GM18508 (cell line): ENCODE results near the gene GNA12.
"Not testable (repeated sequence)": the region's sequence is repeated elsewhere in the genome, so short reads cannot be mapped to it uniquely, and the experiment has no call there.

Experiments
- ATAC-seq: cut with Tn5 transposase; IDR thresholded peaks from one replicate; pipeline ENCODE4 v1.9.1; 2021; ENCODE audit warnings: moderate number of reproducible peaks; ENCODE audit not compliant: insufficient read depth, unreplicated experiment

GNA12 gene

DNA sequence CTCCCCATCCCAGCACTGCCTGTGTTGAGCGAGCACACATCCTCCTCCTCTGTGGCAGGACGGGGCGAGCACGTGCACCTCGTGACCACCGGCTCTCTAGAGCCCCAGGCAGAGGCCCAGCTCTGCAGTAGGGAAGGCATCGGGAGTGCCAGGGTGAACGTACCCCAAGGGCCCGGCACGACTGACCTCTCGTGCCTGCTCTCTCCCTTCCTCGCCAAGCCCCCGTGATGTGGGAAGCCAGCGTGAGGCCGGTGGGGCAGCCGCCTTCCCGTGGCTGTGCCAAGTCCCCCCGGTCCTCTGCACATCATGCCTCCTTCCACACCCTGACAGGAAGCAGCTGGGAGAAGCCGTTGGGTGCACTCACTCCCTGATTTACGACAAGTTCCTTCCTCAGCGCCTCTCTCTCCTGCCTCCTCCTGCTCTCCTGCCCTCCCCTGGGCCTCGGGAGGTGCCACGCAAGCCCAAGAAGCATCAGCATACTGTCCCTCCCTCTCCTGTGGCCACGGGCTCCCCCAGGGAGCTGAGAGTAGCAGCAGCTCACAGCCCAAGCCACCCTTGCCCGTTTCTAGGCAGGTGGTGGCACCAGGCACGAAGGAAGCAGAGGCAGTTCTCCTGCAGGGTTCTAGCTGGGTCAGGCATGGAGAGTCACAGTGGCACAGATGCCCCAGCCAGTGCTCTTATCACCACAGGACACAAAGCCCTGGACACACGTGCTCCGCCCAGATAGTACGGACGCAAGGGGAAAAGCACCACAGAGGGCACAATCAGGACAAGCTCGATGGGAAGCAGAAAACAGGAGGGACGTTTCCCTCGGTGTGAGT lies 109.1 kb downstream of the GNA12 start:
- ATAC-seq = no peak

DNA sequence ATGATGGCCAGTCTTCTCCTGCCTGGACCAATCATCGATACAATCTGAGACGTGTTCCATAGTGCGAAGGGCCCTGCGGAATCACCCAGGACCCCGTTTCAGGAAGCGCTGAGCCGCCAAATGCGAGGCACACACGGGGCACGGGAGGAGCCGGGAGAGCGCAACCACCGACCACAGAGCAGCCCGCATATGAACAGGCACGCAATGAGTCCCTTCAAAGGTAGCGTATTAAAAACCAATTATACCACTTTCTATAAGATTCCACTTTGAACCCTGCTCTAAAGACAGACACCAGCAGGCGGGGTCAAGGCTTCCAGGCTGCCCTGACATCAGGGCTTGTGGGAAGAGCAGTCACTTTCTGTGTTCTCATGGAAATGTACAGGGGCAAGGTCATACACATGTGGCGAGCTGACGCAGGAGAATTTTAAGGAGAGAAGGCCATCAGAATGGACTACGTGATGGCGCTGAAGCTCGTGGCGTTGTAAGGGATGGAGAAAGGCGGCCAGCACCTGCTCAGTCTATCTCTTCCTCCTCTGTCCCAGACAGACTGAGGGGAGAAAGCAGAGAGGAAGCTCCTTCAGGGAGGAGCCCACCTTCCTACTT lies 109.9 kb downstream of the GNA12 start:
- no peak for ATAC-seq

DNA sequence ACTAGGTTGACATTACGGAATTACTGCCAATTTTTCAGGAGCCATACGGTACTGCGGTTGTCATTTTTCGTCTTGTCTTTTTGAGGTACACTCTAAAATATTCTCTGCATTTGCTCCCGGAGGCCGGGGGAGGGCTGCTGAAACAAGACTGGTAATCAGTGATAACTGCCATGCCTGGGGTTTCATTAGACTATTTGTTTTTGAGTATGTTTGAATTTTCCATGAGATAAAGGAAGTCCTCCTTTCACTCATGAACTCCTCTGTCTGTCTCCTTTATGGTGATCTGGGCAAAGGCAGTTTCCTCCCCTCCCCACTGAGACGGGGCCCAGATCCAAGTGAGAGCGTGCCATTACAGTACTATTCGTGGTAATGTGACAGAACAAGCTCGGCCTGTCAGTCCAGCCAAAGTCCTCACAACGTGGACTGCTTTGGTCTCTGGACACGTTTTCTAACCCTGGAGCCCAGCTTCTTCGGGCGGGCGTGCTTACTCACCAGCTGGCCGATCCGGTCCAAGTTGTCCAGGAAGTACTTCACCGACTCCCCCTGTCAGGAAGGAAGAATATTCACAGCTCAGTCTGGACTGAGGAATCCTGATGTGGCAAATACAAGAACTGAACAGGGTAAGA lies 111.0 kb downstream of the GNA12 start:
- ATAC-seq = no peak

DNA sequence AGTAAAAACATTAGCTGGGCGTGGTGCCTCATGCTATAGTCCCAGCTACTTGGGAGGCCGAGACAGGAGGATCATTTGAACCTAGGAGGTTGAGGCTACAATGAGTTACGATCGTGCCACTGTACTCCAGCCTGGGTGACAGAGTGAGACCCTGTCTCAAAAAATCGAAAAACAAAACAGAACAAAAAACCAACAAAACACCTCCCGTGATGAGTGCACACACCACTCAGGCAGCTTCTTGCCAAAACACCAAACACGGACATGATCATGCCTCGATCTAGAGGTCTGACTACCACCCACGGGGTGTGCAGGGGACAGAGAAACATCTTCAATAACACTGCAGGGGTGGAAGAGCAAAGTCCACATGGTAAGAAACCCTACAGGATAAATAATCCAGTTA lies 111.7 kb downstream of the GNA12 start:
- no peak for ATAC-seq

DNA sequence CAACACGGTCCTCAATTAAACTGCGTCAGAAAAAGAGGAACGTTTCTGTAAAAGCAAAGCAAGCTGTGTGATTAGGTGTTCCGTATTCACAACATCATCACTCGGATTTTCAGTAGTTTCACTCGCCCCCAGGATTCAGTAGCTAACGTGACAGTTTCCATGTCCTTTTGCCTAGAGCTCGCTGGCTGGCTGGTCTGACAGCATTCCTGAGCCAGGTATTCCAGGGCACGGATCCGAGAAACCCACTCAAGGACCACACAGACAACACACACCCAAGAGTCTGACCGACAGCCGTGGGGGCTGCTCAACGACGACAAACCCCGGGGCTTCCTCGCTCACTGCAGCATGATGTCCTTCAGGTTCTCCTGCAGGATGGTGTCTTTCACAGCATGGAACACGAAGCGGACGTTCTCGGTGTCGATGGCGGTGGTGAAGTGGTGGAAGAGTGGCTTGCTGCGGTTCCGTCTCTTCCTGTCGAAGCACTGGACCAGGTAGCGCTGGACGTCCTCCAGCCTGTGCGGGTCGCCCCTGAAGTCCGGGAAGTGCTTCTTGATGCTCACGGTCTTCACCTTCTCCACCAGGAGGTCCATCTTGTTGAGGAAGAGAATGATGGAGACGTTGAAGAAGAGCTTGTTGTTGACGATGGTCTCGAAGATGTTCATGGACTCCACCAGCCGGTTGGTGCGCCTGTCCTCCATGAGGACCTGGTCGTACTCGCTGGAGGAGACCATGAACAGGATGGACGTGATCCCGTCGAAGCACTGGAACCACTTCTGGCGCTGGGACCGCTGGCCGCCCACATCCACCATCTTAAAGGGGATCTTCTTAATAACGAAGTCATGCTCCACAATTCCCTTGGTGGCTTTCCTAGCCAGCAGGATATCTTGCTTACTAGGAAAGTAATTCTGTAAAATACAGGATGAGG lies 113.0 kb downstream of the GNA12 start:
- ATAC-seq = no peak

DNA sequence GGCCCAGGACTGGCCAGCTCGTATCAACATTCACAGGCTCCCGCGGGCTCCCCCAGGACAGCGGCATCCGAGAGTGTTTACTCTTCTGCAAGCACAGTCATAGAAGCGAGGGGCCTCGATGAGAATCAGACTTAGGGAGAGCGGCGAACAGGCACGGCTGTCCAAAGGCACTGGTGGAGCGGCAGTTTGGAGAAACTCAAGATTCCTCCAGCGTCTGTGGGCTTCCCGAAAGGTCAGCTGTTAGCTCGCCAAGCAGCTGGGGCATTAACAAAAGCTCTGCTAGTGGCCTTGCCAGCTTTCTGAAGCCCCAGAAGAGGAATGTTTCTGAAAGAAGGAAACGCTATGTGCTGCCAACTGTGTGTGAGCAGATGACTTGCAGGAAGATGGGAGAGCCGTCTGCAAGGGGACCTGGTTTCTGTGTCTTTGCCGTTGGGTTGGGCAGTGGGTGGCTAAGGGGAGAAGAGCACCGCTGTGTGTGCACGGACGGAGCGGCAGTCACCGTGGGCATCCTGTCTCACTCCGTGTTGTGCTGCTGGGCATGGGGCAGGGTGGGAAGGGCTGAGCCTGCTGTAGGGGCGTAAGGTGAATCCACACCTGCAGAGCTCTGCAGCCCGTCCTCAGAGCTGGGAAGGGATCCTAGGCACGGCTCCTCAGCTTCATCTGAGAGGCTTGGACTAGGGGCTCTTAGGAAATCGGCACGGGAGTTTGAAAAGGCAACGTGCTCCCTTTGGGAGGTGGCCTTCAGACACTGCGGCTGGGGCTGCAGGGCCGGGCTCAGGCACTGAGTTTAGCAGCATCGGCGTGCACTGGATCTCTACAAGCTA lies 114.0 kb downstream of the GNA12 start:
- no peak for ATAC-seq

DNA sequence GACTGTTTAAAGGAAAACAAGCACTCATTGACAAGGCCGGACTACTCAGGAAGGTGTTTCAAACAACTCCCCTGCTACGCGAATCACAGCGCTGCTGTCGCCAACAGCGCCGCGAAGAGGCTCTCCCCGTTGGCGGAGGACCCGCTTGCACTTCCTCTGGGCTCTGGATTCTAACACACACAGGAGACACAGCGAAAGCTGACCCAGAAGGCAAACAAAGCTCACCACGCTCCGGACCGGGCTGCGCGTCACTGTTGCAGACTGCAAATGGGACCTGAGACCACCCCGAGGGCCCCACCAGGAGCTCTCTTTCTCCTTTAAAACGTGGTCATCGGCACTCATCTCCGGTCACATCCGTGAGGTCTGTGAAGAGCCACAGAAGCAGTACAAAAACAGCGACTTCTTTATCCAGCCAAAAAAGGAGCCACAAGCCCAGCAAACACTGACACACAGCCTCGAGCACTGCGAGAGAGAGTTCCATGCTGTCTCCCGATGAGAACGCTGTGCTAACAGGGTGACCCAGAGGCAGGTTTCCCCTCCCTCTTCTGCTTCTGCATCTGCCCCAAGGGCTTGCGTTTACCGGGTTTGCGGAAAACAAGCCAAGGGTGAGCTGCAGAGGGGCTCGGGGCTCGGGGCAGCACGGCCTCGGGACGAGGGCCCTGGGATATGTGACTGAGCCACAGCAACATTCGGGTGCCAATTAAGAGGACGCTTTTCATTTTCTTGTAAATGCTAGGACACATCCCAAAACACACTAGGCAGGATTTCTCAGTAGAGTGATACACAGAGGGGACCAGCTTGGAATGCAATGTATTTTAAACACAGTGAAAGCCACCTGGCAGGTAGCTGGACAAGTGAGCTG lies 114.8 kb downstream of the GNA12 start:
- no peak for ATAC-seq

DNA sequence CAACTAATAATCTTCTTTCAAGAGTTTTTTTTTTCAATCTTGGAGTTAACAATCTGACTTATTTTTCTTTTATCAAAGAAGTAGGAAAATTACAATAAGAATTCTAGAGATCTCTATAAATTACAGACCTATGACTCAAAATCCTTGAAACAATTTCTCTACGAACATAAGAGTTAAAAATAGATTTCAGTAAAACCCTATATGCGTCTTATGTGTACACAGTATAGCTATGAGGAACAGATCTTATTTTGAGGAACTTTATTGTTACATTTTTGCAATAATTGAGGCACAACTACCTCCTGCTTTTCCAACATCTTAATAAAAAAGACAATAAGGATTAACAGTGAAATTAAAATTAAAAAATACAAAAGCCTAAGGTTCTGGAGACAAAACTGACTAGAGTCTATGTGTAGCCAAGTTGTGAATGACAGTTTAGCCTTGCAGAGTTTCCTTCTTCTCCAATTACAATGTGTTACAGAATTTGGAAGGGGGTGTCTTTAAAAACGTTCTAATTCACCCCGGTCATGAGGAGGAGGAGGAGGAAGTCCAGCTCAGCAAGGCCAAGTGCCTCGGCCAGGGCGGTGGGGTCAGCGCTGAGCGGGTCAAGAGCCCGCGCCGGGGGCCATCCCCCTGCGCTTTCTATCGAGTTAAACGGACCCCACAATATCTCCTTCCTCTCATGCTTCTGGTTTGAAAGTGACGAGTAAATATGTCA lies 115.6 kb downstream of the GNA12 start:
- no peak for ATAC-seq

DNA sequence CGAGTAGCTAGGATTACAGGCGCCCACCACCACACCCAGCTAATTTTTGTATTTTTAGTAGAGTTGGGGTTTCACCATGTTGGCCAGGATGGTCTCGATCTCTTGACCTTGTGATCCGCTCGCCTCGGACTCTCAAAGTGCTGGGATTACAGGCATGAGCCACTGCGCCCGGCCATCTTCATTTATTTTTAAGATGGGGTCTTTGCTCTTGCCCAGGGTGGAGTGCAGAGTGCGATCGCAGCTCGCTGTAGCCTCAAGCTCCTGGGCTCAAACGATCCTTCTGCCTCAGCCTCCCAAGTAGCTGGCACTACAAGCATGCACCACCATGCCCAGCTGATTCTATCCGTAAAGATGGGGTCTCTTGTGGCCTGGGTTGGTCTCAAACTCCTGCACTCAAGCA lies 116.9 kb downstream of the GNA12 start:
- not testable (repeated sequence) for ATAC-seq

DNA sequence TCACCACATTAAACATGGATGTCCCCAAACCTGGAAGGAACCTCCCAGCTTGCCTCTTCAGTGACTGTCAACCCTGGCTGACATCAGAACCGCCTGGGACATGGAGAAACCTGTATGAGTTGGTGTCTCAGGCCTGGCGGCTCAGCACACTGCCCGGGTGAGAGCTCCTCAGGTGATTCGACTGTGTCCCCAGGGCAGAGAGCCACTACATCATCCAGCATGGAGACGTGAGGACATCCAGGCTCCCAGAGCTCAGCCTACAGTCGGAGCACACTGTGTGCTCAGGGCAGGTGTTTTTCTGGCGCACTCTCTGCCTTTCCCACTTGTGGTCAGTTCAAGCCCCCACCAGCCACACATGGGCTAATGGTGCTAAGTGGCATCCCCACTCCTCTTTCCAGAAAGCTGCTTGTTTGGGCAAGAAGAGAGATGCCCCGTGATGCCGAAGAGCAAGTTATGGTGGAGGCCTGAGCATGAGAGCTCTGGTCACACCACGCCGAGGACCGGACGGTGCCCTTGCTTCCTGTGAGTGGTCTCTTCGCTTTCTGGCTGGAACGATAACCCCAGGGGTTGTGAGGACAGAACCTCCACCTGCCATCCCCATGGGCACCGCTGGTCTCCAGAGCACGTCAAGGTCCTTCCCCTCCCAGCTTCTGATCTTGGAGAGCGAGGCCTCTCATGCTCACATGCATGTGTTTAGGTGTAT lies 117.6 kb downstream of the GNA12 start:
- no peak for ATAC-seq

DNA sequence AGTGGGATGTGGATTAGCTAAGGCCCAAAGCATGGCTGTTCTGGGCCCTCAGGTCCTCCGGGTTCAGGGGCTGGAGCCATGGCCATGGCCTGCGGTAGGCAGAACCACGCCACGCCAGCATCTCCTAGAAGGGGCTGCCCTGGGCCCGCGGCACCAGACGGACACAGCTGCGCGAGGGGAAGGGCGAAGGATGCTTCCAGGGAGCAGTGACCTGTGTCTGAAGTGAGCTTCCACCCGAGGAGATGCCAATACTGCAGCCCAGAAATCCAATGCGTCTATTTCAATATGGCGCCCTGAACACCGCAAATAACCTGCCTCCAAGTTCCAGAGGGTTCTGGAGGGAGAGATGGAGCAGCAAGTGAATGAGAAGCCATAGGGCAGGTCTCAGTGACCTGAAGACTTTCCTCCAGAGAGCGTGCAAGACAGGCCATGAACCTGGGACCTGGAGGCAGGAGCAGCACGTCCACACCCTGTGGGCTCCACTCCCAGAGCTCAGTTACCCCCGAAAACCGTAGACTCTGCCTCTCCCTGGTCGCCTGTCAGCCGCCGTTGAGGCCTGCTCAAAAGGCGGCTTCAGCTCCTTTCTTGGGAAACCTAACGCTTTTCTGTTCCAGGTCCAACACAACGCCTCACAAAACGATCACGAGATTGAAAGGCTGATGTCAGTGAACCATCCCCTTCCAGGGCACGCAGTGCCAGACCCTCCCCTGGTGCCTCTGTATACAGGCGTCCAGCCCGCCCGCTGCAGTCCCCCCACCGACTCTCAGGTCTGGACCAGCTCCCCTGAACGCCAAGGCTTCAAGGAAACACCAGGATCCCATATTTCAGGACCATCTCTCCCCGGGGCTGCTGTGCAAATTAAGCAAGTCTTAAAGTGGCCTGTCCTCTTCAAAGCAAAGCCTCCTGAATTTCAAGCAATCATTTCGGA lies 118.7 kb downstream of the GNA12 start:
- no peak for ATAC-seq

DNA sequence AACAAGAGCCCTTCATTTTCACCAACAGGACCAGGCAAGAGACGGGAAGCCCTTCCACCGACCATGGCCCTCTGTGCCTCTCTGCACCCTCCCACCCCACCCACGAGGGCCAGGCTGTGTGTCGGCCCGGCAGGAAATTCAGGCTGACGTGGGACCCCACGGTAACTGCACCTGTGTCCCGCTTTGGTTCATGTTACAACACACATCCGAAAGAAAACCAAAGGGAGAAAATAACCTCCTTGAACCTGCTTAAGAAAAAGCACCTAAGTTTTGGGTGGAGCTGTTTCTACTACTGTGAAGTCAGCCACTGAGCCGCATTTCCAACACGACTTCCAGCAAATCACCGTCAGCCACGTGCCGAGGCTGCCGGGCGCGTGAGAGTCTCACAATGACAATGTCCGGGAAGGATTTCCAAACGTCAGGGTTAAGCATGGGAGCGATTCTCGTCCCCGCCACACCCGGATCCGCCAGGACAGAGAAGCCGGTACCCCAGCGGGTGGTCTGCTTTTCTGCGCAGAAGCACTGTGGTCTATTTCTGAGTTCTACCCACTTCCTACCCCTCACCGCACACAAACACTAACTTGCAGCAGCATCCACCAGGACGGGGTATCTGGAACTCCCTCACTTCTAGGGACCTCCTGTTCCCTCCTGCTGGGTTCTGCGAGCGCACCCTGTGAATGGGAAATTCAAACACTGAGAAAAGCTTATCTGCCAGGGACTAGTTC lies 119.5 kb downstream of the GNA12 start:
- no peak for ATAC-seq

DNA sequence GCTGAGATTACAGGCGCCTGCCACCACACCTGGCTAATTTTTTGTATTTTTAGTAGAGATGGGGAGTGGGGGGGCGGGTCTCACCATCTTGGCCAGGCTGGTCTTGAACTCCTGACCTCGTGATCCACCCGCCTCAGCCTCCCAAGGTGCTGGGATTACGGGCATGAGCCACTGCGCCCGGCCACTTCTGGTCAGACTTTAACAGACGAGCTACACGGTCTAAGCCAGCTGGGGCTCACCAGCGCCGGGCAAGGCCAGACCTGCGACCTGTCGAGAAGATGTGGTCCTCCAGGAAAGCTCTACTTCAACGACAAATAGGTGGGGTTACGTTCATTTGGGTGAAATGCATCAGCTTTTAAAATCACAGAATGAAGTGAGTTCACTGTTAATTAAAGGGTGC lies 120.1 kb downstream of the GNA12 start:
- ATAC-seq = not testable (repeated sequence)

DNA sequence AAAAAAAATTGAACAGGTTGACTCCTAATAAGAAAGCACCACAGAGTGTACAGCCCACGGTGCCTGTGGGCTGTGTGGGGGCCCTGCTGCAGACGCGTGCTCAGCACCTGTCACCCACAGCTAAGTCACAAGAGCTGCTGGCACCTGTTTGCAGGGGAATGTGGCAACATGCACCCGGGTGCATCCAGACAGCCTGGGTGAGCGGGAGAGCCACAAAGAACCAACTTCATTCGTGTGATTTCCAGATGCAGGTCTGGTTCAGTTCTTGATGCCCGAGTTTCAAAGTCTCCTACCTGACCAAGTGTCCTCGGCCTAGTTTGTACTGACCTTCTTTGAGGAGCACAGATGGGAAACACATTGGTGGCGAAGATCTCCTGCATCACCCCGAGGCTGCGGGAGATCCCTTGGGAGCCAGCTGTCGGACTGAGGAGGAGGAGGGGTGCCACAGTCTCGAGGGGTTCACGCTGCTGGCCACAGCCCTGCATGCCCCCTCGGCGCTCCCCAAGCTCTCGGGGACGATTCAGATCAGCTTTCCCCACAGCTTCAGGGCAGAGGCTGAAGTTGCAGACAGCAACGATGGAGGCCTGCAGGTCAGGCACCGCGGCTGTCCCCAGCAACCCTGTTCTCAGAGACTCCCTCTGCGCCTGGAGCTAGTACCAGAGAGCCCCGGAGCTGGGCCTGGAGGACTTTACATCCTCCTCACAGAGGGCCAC lies 120.8 kb downstream of the GNA12 start:
- no peak for ATAC-seq

DNA sequence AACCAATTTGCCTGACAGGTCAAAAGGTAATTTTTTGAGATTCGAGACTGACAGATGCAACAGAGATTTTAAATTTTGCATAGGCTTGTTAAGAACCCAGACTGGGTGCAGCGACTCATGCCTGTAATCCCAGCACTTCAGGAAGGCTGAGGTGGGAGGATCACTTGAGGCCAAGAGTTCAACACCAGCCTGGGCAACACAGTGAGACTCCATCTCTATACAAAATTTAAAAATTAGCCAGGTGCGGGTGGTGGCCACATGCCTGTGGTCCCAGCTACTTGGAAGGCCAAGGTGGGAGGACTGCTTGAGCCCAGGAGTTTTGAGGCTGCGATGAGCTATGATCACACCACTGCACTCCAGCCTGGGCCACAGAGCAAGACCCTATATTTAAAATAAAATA lies 121.5 kb downstream of the GNA12 start:
- no peak for ATAC-seq
